ENCODE data around the gene FAM118B. TPM values are rescaled to one million over a fixed set of nuclear protein-coding genes. Genes with fewer than 3 reads are reported as not detected.
A peak's percentile ranks its signal among the peaks of the same experiment; 100 is the strongest.

Gene FAM118B
- total RNA-seq, 3 donors from 2014 or later: 14.4 to 19.0 (median 18.7) TPM

- H3K36me3 ChIP-seq: no peaks in the 10 kb centered on the region
- no peak for DNase-seq (ENCODE audit: low spot score in 2 of 2)
- H3K27me3 ChIP-seq: no peaks in the 10 kb centered on the region
- TF ChIP-seq CTCF (IDR thresholded peaks at IDR 0.05) (no peak), POLR2A (IDR thresholded peaks at IDR 0.05) (no peak), POLR2AphosphoS5 (IDR thresholded peaks at IDR 0.05) (no peak)
- intact Hi-C loops (cut with DNase I; ENCODE audit: low total_unique reads): no loop called here
- no peaks in the 10 kb centered on the region for H3K9me3 ChIP-seq
- no peak overlapping the region for H3K4me3 ChIP-seq
- no peak overlapping the region for H3K27ac ChIP-seq
- no peaks in the 10 kb centered on the region for H3K4me1 ChIP-seq
These were observed 69.7 kb downstream of the FAM118B start for GRCh38 chr11:126281245-126281644.

GRCh38 chr11:126281666-126282175 lies 70.1 kb downstream of the FAM118B start:
- intact Hi-C loops (cut with DNase I; ENCODE audit: low total_unique reads): no loop called here
- Histone ChIP-seq H3K9me3 (no peaks in the 10 kb centered on the region), H3K27ac (peak overlapping the region; percentile 95 to 97)

GRCh38 chr11:126282361-126282735 lies 70.8 kb downstream of the FAM118B start:
- H3K4me3 ChIP-seq: peak overlapping the region; percentile 57 to 84 (median 82)
- no peaks in the 10 kb centered on the region for H3K27me3 ChIP-seq
- H3K9me3 ChIP-seq: no peaks in the 10 kb centered on the region
- no peaks in the 10 kb centered on the region for H3K36me3 ChIP-seq
- intact Hi-C loops (cut with DNase I; ENCODE audit: low total_unique reads): no loop called here
- no peaks in the 10 kb centered on the region for H3K4me1 ChIP-seq
- TF ChIP-seq CTCF (IDR thresholded peaks at IDR 0.05) (no peak), POLR2AphosphoS5 (IDR thresholded peaks at IDR 0.05) (no peak), POLR2A (IDR thresholded peaks at IDR 0.05) (no peak)
- no peak for DNase-seq (ENCODE audit: low spot score in 2 of 2)
- peak overlapping the region; percentile 95 to 97 for H3K27ac ChIP-seq

More at GRCh38 chr11:126281666-126282175, 70.1 kb downstream of the FAM118B start:
- no peak for DNase-seq (ENCODE audit: low spot score in 2 of 2)
- no peak for TF ChIP-seq POLR2AphosphoS5 (IDR thresholded peaks at IDR 0.05)
- TF ChIP-seq POLR2A (IDR thresholded peaks at IDR 0.05): no peak
- no peak for TF ChIP-seq CTCF (IDR thresholded peaks at IDR 0.05)
- Histone ChIP-seq H3K36me3 (no peaks in the 10 kb centered on the region), H3K27me3 (no peaks in the 10 kb centered on the region), H3K4me3 (peak overlapping the region in 2 of 3 donors; percentile 82 to 84), H3K4me1 (no peaks in the 10 kb centered on the region)

GRCh38 chr11:126282736-126283591 lies 71.4 kb downstream of the FAM118B start, which contains the start of gene TIRAP:
Gene TIRAP (plus strand): TSS chr11:126283093. CDS start chr11:126290895, 7,802 bp downstream.
- peak; percentile 40 to 73 for DNase-seq (ENCODE audit: low spot score in 2 of 2)
- Histone ChIP-seq H3K36me3 (no peaks in the 10 kb centered on the region), H3K27me3 (no peaks in the 10 kb centered on the region), H3K9me3 (no peaks in the 10 kb centered on the region), H3K4me1 (no peaks in the 10 kb centered on the region), H3K27ac (peak within 1 kb of the TSS; percentile 95 to 97), H3K4me3 (peak within 1 kb of the TSS; percentile 57 to 84 (median 82))
- intact Hi-C loops (cut with DNase I; ENCODE audit: low total_unique reads): no loop called here
- TF ChIP-seq POLR2AphosphoS5 (IDR thresholded peaks at IDR 0.05) (peak in 1 of 3 donors; percentile 14), POLR2A (IDR thresholded peaks at IDR 0.05) (no peak)

- intact Hi-C loops (cut with DNase I; ENCODE audit: low total_unique reads): no loop called here
- Histone ChIP-seq H3K4me1 (no peaks in the 10 kb centered on the region), H3K27ac (no peak overlapping the region), H3K36me3 (no peaks in the 10 kb centered on the region), H3K4me3 (no peak overlapping the region), H3K9me3 (no peaks in the 10 kb centered on the region), H3K27me3 (no peaks in the 10 kb centered on the region)
- peak; percentile 71 to 72 for DNase-seq (ENCODE audit: low spot score in 2 of 2)
- TF ChIP-seq POLR2A (IDR thresholded peaks at IDR 0.05) (no peak), POLR2AphosphoS5 (IDR thresholded peaks at IDR 0.05) (no peak), CTCF (IDR thresholded peaks at IDR 0.05) (no peak)
These were observed 73.2 kb downstream of the FAM118B start for GRCh38 chr11:126284829-126285228.
